HL-60/S4 (cell line): Measurements from ENCODE around the gene SIX5.
"Not testable (repeated sequence)": the region's sequence is repeated elsewhere in the genome, so short reads cannot be mapped to it uniquely, and the experiment has no call there.

Source experiments
- in situ Hi-C: fragments of 300-500 bp; cut with MboI; formaldehyde crosslinking; loops from 2 replicates; pipeline ENCODE4 v1.14.3; 2022; ENCODE audit warnings: low sequenced_read_pairs

SIX5 gene

DNA sequence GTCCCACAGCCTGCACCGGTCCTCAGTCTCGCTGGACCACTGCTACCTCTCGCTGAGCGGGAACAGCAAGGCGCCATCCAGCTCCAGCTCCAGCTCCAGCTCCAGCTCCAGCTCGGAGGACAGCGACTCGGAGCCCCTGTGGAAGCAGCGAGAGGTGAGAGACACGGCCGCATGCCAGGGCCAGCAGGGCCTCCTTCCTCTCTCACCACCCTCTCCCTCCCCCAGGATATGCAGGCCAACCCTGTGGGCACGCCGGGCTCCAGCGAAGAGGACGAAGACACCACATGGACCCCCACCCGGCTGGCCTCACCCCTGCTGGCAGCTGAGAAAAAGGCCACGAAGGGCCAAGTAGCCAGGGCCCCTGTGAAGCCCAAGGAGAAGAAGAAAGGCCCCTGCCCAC, 7.3 kb downstream of the SIX5 start:
- in situ Hi-C loops = no loop called here

DNA sequence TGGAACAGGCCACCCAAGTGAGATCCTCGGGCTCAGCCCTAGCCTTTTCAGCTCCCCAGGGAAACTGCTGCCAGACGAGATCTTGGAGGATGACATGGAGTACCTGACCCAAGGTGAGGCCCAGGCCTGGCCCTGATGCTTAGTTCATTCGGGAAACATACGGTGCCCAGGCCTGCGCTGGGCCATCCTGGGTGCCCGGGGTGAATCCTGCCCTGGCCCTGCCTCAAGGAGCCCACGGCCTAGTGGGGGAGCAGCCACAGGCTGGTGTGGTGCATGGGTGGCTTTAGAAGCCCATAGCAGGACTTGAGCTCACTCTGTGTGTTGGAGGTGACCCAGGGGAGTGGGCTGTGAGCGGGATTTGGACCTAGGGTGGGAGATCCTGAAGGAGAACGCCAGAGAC, 10.1 kb downstream of the SIX5 start:
- in situ Hi-C loops = no loop called here

DNA sequence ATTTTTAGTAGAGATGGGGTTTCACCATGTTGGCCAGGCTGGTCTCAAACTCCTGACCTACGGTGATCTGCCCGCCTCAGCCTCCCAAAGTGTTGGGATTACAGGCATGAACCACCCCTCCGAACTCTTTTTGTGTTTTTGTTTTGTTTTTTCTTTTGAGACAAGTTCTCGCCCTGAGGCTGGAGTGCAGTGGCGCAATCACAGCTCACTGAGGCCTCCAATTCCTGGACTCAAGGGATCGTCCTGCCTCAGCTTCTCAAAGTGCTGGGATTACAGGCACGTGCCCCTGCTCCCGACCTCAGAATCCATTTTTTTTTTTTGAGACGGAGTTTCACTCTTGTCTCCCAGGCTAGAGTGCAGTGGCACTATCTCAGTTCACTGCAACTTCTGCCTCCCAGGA, 11.4 kb downstream of the SIX5 start:
- in situ Hi-C loops = no loop called here

DNA sequence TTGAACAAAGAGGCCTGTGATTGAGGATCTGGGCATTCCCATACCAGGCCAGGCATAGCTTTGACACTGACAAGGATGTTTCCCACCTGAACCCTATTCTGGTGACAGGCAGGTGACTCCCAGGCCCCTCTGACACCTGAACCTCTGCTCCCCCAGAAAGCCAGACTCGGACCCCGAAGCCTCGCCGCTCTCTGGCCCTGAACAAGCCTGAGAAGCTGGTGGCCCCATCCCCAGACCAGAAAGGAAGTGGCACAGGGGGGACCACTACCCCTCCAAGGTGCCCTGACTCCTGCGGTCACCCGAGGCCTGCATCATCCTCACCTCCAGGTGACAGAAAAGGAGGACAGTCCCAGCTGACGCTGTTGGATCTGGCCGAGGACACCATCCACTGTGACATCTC, 14.7 kb downstream of the SIX5 start:
- in situ Hi-C loops = no loop called here

DNA sequence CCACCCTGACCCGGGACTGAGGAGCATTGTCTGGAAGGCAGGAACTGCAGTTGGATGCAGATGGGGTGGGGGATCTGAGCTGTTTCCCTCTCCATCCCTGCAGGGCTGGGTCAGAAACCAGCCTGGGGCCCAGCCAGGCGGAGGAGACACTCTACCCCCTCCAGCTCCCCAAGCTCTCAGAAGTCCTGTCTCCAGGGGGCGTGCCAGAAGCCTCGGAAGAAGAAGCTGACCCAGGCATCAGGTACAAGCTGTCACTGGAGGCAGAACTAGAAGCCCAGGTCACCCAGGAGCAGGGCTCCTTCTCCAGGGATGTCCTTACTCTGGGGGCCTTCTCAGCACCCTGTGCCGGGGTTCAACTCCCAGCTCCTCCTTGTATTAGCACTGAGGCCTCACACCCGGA, 15.5 kb downstream of the SIX5 start:
- in situ Hi-C loops = no loop called here

DNA sequence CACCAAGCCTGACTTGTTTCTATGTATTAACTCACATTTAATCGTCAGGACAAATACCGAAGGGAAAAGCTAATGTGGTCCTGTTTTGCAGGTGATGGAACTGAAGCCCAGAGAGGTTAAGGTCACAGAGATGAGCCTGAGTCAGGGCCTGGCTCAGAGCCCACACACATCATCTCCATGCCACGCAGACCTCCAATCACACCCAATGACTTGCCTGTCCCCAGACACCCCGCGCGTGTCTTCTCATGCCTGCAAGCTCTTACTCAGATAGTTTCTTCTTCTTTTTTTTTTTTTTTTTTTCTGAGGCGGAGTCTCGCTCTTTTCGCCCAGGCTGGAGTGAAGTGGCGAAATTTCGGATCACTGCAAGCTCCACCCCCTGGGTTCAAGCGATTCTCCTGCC, 16.4 kb downstream of the SIX5 start:
- in situ Hi-C loops = no loop called here

DNA sequence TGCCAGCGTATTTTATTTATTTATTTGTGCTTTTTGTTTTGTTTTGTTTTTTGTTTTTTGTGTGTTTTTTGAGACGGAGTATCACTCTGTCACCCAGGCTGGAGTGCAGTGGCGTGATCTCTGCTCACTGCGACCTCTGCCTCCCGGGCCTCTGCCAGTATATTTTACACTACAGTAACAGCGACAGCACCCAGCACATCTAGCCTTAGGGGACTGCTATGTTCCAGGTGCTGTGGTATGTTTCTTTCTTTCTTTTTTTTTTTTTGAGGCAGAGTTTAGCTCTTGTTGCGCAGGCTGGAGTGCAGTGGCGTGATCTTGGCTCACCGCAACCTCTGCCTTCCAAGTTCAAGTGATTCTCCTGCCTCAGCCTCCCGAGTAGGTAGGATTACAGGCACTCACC, 17.6 kb downstream of the SIX5 start:
- in situ Hi-C loops = not testable (repeated sequence)

DNA sequence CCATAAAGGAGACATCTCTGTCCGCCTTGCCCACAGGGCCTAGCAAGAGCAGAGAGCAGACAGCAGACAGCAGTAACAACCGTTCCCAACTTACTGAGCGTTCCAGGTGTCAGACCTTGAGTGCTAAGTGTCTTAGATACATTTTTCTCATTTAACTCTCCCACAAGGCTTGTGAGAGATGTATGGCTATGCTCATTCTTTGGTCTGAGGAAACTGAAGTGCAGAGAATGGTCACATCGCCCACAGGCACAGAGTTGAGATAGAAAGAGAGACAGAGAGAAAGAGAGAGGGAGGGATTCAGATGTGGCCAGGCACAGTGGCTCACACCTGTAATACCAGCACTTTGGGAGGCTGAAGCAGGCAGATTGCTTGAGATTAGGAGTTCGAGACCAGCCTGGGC, 21.5 kb downstream of the SIX5 start:
- in situ Hi-C loops = no loop called here

DNA sequence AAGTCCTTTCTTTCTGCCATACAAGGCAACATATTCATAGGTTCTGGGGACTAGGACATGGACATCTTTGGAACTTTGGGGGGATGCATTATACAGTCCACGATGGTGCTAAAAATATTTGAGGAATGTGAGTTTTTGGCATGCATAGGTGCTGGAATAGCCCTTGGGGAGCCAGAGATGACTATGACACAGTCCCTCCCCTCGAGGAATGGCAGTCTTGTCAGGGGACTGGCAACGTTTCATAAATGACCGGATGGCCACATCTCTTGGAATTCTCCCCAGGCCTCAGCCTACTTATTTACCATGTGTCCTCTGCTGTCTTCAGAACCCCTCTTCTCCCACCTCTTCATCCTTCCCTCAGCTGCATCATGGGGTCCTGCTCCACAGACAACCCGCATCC, 22.2 kb downstream of the SIX5 start:
- in situ Hi-C loops = no loop called here

DNA sequence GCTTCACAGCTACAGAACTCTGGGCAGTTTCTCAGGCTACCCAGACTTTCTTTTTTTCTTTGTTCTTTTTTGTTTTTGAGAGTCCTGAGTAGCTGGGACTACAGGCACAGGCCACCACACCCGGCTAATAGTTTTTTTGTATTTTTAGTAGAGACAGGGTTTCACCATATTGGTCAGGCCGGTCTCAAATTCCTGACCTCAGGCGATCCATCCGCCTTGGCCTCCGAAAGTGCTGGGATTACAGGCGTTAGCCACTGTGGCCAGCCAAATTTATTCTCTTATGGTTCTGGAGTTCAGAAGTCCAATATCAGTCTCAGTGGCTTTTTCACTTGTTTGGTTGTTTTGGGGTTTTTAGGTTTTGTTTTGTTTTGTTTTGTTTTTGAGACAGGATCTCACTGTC, 23.4 kb downstream of the SIX5 start:
- in situ Hi-C loops = no loop called here

DNA sequence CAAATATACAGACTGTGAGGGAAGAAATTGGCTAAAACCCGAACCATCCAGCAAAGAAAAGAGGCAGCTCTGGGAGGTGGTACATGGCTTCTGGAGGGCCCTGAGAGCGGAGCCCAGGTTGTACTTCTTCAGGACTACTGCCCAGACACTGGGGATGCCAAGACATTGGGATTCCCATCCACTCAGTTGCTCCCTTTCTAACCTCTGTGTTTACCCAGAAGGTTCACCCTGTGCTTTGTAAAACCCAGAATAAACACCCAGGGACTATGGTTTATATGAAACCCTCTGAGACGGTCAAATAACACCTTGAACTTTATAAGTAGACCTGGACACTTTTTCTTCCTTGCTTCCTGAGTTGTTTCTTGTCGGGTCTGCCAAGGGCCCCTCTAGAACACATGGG, 26.1 kb downstream of the SIX5 start:
- in situ Hi-C loops = no loop called here

DNA sequence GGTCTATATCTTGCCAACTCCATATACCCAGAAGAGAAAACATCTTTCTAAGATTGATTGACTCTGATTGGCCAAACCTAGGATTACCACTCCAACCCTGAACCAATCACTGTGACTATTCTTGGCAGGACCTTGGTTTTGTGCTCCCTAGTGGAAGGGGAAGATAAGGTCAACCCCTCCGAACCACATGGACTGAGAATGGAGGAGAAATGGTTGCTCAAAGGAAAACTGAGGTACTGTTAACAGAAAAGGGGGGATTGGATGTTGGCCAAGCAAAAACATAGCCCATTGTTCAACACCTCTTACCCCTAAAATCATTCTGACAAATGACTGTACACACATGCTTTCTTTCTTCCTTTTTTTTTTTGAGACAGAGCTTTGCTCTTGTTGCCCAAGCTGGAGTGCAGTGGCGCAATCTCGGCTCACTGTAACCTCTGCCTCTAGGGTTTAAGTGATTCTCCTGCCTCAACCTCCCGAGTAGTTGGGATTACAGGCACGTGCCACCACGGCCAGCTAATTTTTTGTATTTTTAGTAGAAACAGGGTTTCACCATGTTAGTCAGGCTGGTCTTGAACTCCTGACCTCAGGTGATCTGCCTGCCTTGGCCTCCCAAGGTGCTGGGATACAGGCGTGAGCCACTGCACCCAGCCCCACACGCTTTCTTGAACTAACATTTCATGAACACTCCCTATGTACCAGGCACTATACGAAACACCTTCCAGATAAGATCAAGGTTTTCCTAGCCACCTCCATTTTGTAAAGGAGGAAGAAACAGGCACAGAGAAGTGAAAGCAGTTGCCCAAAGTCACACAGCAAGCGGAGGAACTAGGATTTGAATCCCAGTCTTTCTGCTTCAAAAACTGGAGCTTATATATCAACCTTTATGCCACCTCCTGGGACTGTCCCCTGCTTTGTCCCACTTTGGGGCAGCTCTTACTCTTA, 29.3 kb downstream of the SIX5 start:
- in situ Hi-C loops = no loop called here

DNA sequence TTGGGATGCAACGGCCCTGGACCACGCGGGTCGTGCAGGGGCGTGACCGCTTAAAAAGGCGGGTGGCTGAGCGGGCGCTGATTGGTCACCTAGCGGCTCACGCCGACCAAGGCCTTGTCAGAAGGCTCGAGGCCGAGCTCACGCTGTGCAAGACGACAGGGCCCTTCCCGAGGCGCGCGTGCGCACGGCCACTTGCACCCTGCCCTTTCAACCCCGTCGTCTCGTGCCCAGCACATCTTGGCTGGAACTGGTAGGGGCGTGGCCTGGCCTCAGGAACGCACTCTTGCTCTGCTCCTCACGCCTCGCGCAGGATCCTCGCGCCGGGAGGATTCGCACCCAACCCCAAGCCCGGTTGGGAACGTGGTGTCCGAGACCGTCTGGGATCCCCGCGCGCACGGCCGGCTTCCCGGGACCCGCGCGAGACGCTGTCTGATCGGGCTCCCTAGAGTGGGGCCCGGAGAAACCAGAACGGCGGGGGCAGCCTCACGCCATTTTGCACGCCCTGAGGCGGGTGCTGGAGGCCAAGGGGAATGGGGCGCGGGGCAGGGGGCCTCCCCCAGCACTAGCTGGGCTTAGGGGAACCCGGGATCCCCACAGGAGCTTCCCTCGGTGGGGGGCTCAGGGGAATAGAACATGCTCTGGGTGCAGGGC, 35.8 kb downstream of the SIX5 start, which contains the start of gene MEIOSIN:
MEIOSIN (plus strand) TSS at position 280 of the 651 bp plus-strand sequence. CDS start 1,938 bp downstream, outside the sequence.
- in situ Hi-C loops = no loop called here

DNA sequence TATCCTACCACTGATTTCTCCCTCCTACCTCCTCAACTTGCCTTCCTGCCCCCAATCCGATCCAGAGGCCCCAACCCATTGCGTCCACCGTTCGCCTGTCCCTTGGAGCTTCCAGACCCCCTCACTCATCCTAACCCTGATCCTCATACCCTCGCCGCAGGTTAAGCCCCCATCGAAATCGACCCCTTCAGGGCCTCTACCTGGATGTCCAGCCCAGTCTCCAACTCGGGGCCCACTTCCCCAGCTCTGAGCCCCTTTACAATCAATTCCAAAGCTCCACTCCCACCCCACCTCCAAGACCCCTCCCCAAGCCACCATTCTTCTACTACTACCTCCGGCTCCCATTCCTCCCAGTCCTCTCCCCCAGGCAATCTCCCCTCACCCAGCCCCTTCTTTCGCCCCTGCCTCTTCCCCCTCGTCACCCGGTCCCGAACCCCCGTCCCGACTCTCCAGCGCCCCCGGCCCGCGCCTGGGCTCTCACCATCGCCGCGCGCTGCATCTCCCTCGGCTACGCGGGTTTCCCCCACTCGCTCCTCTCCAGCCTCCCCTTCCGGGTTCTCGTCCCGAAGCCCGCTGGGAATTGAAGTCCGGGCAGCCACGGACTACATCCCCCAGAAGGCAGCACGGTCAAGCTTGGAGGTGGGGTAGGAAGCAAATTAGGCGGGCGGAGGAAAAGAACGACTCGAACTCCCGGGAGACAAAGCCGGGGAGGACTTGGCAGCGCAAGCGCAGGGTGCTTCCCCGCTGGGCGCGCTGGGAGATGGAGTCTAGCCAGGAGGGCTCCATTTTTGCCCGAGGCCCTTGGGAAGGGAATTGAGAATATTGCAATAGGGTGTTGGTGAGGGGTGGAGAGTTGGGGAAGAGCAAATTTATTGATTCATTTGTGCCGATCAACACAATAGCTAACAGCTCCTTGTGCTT, 38.4 kb downstream of the SIX5 start, which contains the start of gene FBXO46:
FBXO46 (minus strand) TSS at position 529 of the 921 bp plus-strand sequence. CDS start 17,401 bp downstream, outside the sequence.
- in situ Hi-C loops = no loop called here

DNA sequence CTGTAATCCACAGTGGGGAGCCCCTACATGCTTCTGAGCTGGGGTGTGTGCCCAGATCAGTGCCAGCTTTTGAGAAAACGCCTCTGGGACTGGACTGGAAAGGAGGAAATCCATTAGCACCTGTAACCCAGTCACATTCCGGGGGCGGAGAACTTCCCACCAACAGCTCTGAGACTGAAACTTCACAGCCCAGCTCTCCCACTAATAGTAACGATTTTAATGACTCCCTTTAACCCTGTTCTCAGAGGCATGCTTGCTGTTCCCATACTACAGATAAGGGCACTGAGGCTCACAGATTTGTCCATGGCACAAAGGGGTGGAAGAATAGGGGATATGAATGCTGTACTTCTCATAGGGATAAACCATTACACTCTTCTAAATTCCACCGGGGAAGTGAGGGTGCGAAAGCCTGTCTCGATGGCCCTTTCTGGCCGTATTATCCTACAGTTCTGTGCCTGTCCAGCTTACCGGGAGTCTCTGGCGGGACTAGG, 39.2 kb downstream of the SIX5 start:
- in situ Hi-C loops = no loop called here

DNA sequence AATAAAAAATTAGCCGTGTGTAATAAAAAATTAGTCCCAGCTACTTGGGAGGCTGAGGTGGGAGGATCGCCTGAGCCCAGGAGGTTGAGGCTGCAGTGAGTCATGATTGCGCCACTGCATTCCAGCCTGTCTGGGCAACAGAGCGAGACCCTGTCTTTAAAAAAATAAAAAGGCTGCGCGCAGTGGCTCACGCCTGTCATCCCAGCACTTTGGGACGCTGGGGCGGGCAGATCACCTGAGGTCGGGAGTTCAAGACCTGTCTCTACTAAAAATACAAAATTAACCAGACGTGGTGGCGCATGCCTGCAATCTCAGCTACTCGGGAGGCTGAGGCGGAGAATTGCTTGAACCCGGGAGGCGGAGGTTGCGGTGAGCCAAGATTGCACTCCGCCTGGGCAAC, 40.4 kb downstream of the SIX5 start:
- in situ Hi-C loops = not testable (repeated sequence)

DNA sequence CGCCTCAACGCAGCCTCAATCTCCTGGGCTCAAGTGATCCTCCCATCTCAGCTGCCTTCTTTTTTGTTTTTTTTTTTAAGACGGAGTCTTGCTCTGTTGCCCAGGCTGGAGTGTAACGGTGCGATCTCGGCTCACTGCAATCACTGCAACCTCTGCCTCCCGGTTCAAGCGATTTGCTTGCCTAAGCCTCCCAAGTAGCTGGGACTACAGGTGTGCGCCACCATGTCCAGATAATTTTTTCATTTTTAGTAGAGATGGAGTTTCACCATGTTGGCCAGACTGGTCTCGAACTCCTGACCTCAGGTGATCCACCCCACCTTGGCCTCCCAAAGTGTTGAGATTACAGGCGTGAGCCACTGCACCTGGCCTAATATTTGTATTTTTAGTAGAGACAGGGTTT, 49.0 kb downstream of the SIX5 start:
- in situ Hi-C loops = not testable (repeated sequence)

DNA sequence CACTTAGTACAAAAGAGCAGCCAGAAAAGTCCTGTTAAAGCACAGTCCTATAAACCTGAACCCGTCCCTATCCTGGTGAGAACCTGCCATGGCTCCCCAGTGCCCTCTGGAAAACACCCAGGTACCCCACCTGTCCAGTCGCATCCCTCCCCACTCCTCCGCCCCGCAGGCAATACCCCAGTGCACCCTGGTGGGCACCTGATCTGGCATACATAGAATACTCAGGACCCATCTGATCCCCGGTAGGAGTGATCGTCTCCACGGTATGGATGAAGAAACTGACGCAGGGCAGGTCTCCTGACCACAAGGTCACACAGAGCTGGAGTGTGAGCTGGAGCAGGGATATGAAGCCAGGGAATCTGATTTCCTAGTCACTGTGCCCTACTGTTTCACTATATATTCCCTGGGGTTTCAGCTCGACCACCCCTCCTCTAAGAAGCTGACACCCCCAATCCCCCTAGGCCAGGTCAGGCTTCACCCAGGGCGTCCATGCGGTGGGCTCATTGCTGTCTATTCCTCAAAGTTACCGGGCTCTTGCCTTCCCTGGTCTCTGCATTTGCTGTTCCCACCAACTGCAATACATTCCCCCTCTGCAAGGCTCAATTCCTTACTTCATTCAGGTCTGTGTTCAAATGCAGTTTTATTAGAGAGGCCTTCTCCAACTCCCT, 50.9 kb downstream of the SIX5 start:
- in situ Hi-C loops = no loop called here

DNA sequence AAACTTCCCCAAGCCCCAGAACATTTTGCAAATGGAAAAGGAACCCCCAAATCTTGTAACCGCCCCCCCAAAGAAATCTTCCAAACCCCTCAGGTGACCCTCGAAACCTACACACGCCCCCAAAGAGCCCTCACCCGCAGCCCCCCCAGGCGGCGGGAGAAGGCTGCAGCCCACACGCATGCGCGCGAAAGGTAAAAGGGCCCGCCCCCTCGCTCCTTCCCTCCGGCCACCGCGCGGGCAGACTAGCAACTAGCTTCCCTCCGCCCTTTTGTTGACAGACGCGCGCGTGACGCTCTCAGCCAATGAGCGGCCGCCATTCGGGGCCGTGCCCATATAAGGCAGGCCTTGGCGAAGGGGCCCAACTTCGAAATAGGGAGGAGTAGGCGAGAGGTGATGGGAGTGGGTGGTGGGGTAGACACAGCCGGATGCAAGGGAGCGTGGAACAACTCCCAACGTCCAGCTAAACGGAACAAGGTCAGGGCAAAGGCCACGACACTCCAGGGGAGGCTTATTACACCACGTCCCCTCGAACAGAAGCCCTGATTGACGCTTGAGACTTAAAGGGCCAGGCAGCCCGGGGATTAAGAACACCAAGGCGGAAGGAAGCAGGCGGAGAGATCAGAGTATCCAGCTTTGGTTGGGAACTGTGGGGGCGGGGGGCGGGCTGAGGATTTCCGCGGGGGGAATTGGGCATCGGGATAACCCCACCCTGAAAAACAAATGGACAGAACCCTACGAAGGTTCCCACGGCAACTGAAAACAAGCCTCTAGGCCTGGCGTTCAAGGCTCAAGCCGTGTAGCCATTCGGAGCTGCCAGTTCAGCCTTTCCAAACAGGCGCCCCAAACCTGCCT, 51.7 kb downstream of the SIX5 start:
- in situ Hi-C loops = no loop called here
